GM13976 (cell line): Measurements from ENCODE around the gene EEF2KMT.
"Not testable (repeated sequence)": the region's sequence is repeated elsewhere in the genome, so short reads cannot be mapped to it uniquely, and the experiment has no call there.

Source experiments
- DNase-seq: peaks from one replicate; pipeline ENCODE4 v3.0.0; 2012; ENCODE audit warnings: low spot score
- in situ Hi-C: fragments of 300-500 bp; cut with MboI; formaldehyde crosslinking; loops from one replicate; pipeline ENCODE4 v1.12.0; 2022; ENCODE audit warnings: low sequenced_read_pairs, mixed read lengths, inconsistent platforms; ENCODE audit not compliant: unreplicated experiment
- TF ChIP-seq, protein P1 (sequence below): IDR thresholded peaks from 2 replicates; pipeline ENCODE4 v1.5.1; 2012; ENCODE audit warnings: borderline replicate concordance, mild to moderate bottlenecking; ENCODE audit not compliant: insufficient read depth; ENCODE audit errors: extremely low read depth, missing control alignments, control extremely low read depth

EEF2KMT gene

DNA sequence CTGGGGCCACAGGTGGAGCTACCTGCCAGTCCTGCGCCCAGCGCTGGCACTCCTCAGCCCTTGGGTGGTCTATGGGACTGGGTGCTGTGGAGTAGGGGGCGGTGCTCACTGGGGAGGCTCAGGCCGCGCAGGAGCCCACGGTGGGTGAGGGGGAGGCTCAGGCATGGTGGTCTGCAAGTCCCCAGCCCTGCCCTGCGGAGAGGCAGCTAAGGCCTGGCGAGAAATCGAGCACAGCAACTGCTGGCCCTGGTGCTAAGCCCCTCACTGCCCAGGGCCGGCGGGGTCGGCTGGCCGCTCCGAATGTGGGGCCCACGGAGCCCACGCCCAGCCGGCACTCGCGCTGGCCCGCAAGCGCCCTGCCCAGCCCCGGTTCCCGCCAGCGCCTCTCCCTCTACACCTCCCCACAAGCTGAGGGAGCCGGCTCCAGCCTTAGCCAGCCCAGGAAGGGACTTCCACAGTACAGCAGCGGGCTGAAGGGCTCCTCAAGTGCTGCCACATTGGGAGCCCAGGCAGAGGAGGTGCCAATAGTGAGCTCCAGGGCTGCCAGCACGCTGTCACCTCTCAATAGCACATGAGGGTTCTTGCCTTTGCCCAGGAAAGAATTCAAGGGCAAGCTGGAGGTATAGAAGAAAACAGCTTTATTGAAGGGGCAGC lies 11.0 kb upstream of the EEF2KMT start:
- TF ChIP-seq, protein P1, sequence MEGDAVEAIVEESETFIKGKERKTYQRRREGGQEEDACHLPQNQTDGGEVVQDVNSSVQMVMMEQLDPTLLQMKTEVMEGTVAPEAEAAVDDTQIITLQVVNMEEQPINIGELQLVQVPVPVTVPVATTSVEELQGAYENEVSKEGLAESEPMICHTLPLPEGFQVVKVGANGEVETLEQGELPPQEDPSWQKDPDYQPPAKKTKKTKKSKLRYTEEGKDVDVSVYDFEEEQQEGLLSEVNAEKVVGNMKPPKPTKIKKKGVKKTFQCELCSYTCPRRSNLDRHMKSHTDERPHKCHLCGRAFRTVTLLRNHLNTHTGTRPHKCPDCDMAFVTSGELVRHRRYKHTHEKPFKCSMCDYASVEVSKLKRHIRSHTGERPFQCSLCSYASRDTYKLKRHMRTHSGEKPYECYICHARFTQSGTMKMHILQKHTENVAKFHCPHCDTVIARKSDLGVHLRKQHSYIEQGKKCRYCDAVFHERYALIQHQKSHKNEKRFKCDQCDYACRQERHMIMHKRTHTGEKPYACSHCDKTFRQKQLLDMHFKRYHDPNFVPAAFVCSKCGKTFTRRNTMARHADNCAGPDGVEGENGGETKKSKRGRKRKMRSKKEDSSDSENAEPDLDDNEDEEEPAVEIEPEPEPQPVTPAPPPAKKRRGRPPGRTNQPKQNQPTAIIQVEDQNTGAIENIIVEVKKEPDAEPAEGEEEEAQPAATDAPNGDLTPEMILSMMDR: no peak
- in situ Hi-C loops: no loop called here
- no peak for DNase-seq

DNA sequence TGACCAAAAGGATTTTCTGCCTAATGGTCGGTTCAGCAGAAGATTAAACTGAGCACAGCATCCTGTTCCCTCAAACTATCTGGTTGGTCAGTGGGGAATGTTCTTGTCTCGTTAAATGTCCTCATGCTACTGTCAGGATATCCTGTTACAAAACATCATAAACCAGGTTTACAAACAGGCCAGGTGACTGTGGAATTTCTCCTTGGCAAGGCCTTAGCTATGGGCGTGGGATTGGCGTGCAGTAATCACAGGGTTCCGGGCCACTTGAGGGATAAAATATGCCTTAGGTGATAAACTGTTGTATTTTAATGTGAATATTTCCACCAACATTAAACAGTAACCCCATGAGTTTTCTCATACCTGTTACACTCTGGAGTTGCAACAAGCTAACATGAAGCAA lies 7.4 kb upstream of the EEF2KMT start:
- in situ Hi-C loops, DNase-seq: not testable (repeated sequence)

DNA sequence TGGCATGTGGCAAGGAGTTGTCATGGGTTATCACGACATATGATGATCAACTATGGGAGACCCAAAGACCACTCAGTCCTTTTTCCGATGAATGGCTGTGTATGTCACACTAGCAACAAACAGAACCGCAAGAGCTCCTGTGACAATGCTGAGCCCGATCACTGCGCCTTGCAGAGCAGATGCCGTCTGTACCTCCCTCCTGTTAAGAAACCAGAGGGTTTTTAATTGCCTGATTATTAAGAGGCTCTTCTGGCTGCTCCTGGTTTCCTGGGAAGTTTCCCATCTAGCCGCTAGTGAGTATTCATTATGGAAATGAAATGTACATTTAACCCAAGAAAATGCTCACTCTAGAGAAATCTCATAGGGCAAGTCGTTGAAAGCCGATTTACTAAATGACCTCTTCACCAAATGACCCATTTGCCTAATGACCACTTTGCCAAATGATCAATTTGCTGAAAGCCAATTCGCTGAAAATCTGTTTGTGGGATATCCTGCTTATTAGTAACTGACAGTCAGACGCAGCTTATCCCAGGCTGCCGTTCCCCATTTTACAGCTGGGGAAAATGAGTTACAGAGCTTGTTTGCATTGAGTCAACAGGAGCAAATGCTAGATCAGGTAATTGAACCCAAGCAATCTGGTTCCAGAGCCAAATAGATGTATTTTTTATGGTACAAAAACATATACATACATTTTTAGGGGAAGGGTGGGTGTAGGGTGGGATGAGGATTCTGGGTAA lies 5.9 kb upstream of the EEF2KMT start:
- DNase-seq: not testable (repeated sequence)

GRCh38 chr16:5099174-5099573 lies 1.6 kb upstream of the EEF2KMT start:
- in situ Hi-C loops, DNase-seq: not testable (repeated sequence)

More for the DNA sequence above, 5.9 kb upstream of the EEF2KMT start:
- in situ Hi-C loops: not testable (repeated sequence)

DNA sequence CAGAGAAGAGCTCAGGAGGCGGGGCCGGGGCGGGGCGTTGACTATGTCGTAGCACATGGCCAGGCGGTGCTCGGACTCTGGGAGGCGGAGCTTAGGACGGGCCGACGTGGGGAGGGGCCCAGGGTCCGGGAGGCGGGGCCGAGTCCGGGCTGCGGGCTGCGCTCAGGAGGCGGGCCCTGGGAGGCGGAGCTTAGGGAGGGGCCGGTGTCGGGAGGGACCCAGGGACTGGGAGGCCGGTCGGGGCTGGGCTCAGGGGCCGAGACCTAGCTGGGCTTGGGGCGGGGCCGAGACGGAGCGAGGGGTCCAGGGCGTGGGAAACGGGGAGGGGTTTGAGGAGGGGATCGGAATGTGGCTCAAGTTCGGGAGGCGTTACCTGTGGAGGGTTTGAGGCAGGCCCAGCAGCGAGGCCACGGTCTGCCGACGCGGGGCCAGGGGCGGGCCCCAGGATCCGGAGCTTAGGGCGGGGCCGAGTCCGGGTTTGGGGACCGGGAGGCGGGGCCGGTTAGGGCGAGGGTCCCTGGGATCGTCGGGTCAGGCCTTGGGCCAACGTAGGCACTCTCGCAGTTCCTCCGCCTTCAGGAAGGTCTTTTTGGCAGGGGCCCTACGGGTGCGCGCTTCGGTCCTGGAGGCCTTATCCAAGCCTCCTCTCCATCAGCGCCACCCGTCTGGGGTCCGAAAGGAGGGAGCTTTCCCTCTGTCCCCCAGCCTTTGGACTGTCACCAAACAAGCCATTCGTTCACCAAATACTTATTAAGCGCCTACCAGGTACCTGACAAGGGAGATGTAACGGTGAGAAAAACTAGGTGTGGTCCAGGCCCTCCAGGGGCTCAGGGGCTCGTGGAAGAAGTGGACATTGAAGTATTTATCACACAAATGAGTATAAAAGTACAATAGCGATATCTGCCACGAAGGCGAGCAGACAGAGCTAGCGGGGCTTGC lies 895 bp upstream of the EEF2KMT start:
- DNase-seq: peak; percentile 51
- in situ Hi-C loops: not testable (repeated sequence)

GRCh38 chr16:5097061-5097469 lies 530 bp downstream of the EEF2KMT start:
- DNase-seq: not testable (repeated sequence)

DNA sequence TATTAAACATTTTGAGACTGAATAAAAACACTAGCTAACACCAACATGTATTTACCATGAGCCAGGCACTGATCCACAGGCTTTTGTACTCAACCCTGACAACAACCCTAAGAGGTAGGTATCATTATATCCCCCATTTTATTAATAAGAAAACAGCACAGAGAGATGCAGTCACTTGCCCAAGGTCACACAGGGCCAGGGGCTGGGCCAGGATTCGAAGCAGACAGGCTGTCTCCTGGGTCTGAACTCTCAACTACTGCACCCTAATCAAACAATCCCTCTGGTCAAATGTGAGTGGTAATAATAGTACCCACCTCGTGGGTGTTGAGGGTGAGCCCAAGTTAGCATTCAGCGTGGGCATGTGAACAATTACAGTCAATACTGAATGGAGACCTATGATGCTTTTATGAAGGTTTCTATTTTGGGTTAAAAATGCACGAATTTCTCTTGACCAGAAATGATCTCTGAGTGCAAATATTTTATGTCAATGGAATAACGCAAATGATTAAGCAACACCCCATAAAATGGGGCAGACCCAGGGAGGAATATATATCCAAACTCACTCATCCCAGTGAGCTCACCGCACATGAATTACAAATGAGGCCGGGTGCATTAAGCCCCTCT lies 1.0 kb downstream of the EEF2KMT start:
- in situ Hi-C loops, DNase-seq: not testable (repeated sequence)

More at GRCh38 chr16:5097061-5097469, 530 bp downstream of the EEF2KMT start:
- in situ Hi-C loops: not testable (repeated sequence)

GRCh38 chr16:5095145-5095830 lies 2.3 kb downstream of the EEF2KMT start:
- in situ Hi-C loops: not testable (repeated sequence)

GRCh38 chr16:5093746-5094145 lies 3.8 kb downstream of the EEF2KMT start:
- in situ Hi-C loops, DNase-seq: not testable (repeated sequence)

More at GRCh38 chr16:5095145-5095830, 2.3 kb downstream of the EEF2KMT start:
- not testable (repeated sequence) for DNase-seq

- in situ Hi-C loops, DNase-seq: not testable (repeated sequence)
Measured at GRCh38 chr16:5093081-5093480, 4.5 kb downstream of the EEF2KMT start.

DNA sequence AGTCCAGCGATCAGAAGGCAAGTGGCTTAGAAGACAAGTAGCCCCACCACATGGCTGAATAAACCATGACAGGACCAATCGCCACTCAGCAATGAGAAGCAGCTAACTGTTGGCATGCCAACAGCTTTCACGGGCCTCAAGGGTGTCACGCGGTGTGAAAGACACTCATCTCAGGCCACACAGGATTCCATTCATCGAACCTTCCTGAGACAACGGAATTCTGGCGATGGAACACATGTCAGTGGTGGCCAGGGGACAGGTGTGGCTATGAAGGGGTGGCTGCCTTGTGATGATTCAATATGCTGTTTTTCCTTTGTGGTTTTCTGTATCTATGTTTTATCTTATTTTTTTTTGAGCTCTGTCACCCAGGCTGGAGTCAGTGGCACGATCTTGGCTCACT lies 7.0 kb downstream of the EEF2KMT start:
- in situ Hi-C loops, DNase-seq: not testable (repeated sequence)

DNA sequence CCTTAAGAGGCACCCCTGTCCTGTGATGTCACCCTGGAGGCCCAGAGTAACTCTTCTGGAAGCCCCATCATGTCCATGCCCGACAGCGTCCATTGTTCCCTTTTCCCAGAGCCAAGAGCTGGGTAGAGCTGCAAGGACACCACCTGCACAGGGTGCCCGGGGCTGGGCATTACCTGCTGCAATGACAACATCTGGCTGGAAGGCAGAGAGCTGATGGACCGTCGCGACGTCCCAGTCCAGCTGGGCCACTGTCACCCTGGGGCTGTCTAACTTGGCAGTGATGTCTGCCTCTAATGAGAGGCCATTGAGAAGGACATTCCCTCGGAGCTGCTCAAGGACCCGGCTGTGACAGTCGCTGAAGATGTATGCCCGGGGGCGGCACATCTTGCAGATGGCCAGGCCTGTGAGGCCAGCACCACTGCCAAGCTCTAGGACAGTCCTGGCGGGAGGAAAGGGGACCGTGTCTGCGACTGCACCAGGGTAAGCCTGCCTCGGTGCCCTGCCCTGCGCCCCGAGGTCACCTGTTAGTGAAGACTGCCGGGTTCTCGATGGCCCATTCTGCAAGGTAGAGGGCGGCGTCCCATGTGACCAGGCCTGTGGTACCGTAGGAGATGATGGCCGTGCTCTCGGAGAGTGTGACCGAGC lies 7.6 kb downstream of the EEF2KMT start:
- in situ Hi-C loops: not testable (repeated sequence)

GRCh38 chr16:5088936-5089335 lies 8.7 kb downstream of the EEF2KMT start:
- DNase-seq, in situ Hi-C loops: not testable (repeated sequence)

More for the DNA sequence above, 7.6 kb downstream of the EEF2KMT start:
- DNase-seq: not testable (repeated sequence)

GRCh38 chr16:5088086-5088790 lies 9.4 kb downstream of the EEF2KMT start:
- DNase-seq, in situ Hi-C loops: not testable (repeated sequence)

DNA sequence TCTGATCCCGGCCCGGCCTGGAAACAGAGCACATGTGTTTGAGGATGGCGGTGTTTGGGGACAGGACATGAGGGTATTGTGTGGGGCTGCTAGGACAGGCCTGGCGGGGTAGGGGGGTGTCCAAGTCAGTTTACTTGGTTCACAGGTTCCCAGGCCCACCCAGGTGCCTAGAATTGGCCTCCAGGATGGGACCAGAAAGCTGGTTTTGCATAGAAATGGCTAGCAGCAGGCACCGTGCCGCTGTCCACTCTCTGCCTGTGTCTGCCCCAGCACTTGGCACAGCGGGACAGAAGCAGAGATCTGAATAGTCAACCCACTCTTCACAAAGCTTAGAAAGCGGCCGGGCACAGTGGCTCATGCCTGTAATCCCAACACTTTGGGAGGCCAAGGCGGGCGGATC lies 11.9 kb downstream of the EEF2KMT start:
- DNase-seq, in situ Hi-C loops: not testable (repeated sequence)
